ENCODE data around the gene SLC24A3. TPM values are rescaled to one million over a fixed set of nuclear protein-coding genes. Genes with fewer than 3 reads are reported as not detected.

The SLC24A3 gene
- total and polyA plus RNA-seq, 2 of the 13 experiments (the other 11 are each of a cell fraction or from before 2014, with no cell fraction given): not detected

GRCh38 chr20:19644085-19644484 lies 431.6 kb downstream of the SLC24A3 start (continued):
- no peak for TF ChIP-seq KIAA2018 (CRISPR knock-in tag; IDR thresholded peaks at IDR 0.05; ENCODE audit: borderline replicate concordance)
- TF ChIP-seq MEIS2 (CRISPR knock-in tag; IDR thresholded peaks at IDR 0.05): no peak
- no peak for TF ChIP-seq ZSCAN5A (CRISPR knock-in tag; IDR thresholded peaks at IDR 0.05; ENCODE audit: borderline replicate concordance)
- no peak for TF ChIP-seq ZGPAT (CRISPR knock-in tag; IDR thresholded peaks at IDR 0.05)
- TF ChIP-seq GTF2F1 (IDR thresholded peaks at IDR 0.05; ENCODE audit: low read length): no peak
- no peak for TF ChIP-seq ZNF883 (CRISPR knock-in tag; IDR thresholded peaks at IDR 0.05; ENCODE audit: not compliant biosample characterization)
- TF ChIP-seq ZNF619 (CRISPR knock-in tag; IDR thresholded peaks at IDR 0.05): no peak
- TF ChIP-seq ARID3A (IDR thresholded peaks at IDR 0.05; ENCODE audit: low read depth, low read length): no peak
- TF ChIP-seq ZNF766 (CRISPR knock-in tag; IDR thresholded peaks at IDR 0.05; ENCODE audit: borderline replicate concordance): no peak
- no peak for TF ChIP-seq SMARCC2 (IDR thresholded peaks at IDR 0.05)
- TF ChIP-seq DPF2 (CRISPR knock-in tag; IDR thresholded peaks at IDR 0.05; ENCODE audit: borderline replicate concordance, low read depth): no peak
- TF ChIP-seq ELK4 (CRISPR knock-in tag; IDR thresholded peaks at IDR 0.05; ENCODE audit: borderline replicate concordance): no peak
- TF ChIP-seq HDAC6 (IDR thresholded peaks at IDR 0.05; ENCODE audit: low read depth, low read length): no peak
- TF ChIP-seq NAIF1 (CRISPR knock-in tag; IDR thresholded peaks at IDR 0.05; ENCODE audit: borderline replicate concordance): no peak
